ENCODE results near the gene CREM.

Gene CREM

DNA sequence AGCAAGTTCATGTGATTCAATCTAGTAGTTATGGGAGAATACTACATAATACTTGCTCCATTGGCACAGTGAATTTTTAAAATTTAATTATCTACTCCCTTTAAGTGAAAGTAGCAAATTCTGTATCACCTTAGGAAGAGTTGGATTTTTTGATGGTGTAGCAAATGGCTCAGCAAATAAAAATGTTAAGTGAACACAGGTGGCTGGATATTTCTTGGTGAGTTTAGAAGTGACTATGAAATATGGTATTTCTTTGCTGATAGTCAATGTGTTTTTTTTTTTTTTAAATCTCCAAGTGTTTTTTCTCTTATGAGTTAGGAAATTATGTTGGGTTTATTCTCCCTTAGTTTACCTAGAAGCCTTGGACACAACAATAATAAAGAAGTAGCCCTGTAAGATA lies 67.8 kb downstream of the CREM start:
- Histone ChIP-seq H3K9me3 (ENCODE audit: insufficient read depth, low read length) (no peaks in the 10 kb centered on the region), H3K27me3 (ENCODE audit: low read depth, low read length) (no peaks in the 10 kb centered on the region), H3K79me2 (ENCODE audit: low read length) (peaks cover 5% of the 10 kb centered on the region; the same call in 1 of the 2 replicates), H4K20me1 (ENCODE audit: insufficient read depth, low read length) (no peaks in the 10 kb centered on the region), H3K4me2 (ENCODE audit: low read length) (no peak overlapping the region), H3K36me3 (replicated peaks; ENCODE audit: low read depth, low read length) (no peaks in the 10 kb centered on the region), H2AFZ (ENCODE audit: low read depth, low read length) (no peak overlapping the region), H3K9ac (ENCODE audit: low read length) (no peak overlapping the region), H3K27ac (ENCODE audit: low read length) (peak overlapping the region; percentile 99; the same call in 1 of the 2 replicates), H3K4me3 (ENCODE audit: low read length) (no peak overlapping the region), H3K4me1 (ENCODE audit: low read length) (peaks cover 14% of the 10 kb centered on the region)
- no peak for TF ChIP-seq EZH2phosphoT487 (IDR thresholded peaks at IDR 0.05; ENCODE audit: low read depth)
- TF ChIP-seq, protein P1, sequence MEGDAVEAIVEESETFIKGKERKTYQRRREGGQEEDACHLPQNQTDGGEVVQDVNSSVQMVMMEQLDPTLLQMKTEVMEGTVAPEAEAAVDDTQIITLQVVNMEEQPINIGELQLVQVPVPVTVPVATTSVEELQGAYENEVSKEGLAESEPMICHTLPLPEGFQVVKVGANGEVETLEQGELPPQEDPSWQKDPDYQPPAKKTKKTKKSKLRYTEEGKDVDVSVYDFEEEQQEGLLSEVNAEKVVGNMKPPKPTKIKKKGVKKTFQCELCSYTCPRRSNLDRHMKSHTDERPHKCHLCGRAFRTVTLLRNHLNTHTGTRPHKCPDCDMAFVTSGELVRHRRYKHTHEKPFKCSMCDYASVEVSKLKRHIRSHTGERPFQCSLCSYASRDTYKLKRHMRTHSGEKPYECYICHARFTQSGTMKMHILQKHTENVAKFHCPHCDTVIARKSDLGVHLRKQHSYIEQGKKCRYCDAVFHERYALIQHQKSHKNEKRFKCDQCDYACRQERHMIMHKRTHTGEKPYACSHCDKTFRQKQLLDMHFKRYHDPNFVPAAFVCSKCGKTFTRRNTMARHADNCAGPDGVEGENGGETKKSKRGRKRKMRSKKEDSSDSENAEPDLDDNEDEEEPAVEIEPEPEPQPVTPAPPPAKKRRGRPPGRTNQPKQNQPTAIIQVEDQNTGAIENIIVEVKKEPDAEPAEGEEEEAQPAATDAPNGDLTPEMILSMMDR (IDR thresholded peaks at IDR 0.05; ENCODE audit: low read depth, low read length) = no peak

DNA sequence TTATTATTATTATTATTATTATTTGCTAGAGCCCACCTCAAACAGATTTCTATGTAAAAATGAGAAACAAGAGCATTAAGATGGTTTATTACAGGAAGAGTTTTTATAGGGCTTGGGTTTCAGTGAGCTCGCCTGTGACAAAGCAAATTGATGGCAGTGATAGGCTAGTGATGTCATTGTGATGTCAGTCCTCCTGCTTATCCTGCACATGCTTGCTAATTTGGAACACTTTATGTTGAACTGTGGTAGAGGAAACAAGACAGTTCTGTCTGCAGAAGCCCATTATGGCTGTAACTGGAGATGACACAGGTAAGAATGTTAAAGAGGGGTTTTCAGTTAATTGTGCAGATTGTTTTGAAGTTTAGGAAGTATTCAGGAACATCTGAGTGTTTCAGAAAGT lies 68.3 kb downstream of the CREM start:
- Histone ChIP-seq H3K9ac (ENCODE audit: low read length) (peak overlapping the region; percentile 95), H2AFZ (ENCODE audit: low read depth, low read length) (no peak overlapping the region), H3K27ac (ENCODE audit: low read length) (peak overlapping the region; percentile 99), H3K79me2 (ENCODE audit: low read length) (peaks cover 5% of the 10 kb centered on the region; the same call in 1 of the 2 replicates), H3K9me3 (ENCODE audit: insufficient read depth, low read length) (no peaks in the 10 kb centered on the region), H3K4me1 (ENCODE audit: low read length) (peaks cover 14% of the 10 kb centered on the region), H3K36me3 (replicated peaks; ENCODE audit: low read depth, low read length) (no peaks in the 10 kb centered on the region), H3K27me3 (ENCODE audit: low read depth, low read length) (no peaks in the 10 kb centered on the region), H3K4me3 (ENCODE audit: low read length) (peak overlapping the region; percentile 84), H4K20me1 (ENCODE audit: insufficient read depth, low read length) (no peaks in the 10 kb centered on the region), H3K4me2 (ENCODE audit: low read length) (peak overlapping the region; percentile 92)
- TF ChIP-seq, protein P1 (IDR thresholded peaks at IDR 0.05; ENCODE audit: low read depth, low read length) = no peak

DNA sequence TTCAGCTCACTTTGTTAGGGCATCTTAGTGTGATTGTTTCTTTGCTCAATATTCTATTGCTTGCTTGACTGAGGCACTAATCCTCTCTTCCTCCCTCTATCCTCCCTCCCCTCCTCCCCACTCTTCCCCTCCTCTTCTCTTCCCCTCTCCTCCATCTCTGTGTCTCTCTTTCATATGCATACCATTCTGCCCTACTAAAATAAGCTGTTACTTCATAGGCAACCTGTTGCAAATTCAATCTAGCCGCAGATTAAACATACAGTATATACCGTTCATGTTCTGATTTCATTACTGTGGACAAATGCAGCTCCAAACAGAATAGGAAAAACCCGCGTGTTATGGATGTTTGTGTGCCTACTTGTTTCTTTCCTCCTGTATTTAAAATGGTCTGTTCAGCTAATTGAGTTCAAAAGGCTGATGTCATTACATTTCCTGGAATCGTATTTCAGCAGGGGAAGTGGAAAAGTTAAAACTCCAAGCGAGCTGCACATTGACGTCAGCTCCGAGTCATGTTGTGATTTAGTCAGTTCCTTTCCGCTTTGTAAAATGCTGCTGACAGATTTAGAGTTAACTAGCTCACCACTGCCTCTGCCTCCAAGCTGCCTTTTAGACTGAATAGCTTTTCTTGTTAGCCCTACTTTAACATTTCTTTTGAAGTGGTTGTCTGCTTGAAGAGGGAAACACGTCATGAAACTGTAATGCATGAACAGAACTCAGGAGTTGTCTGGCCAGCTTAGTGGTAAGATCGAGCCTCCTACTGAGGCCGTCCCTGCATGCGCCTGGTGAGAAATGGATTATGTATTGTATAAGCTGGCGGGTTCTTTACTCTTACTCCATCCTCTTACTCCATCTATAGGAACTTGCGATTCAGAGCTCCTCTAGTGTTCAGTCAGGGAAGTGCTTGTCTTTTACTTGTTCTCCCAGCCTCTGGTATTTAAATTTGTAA lies 69.0 kb downstream of the CREM start:
- Histone ChIP-seq H3K27ac (ENCODE audit: low read length) (peak overlapping the region; percentile 99), H3K4me1 (ENCODE audit: low read length) (peaks cover 14% of the 10 kb centered on the region), H3K9me3 (ENCODE audit: insufficient read depth, low read length) (no peaks in the 10 kb centered on the region), H4K20me1 (ENCODE audit: insufficient read depth, low read length) (no peaks in the 10 kb centered on the region), H3K4me2 (ENCODE audit: low read length) (peak overlapping the region; percentile 92), H3K4me3 (ENCODE audit: low read length) (peak overlapping the region; percentile 84), H3K9ac (ENCODE audit: low read length) (peak overlapping the region; percentile 95), H3K36me3 (replicated peaks; ENCODE audit: low read depth, low read length) (no peaks in the 10 kb centered on the region), H3K79me2 (ENCODE audit: low read length) (peaks cover 5% of the 10 kb centered on the region; the same call in 1 of the 2 replicates), H2AFZ (ENCODE audit: low read depth, low read length) (peak overlapping the region; percentile 71), H3K27me3 (ENCODE audit: low read depth, low read length) (no peaks in the 10 kb centered on the region)
- TF ChIP-seq EZH2phosphoT487 (IDR thresholded peaks at IDR 0.05; ENCODE audit: low read depth) = no peak
- TF ChIP-seq, protein P1 (IDR thresholded peaks at IDR 0.05; ENCODE audit: low read depth, low read length) = peak; percentile 70

DNA sequence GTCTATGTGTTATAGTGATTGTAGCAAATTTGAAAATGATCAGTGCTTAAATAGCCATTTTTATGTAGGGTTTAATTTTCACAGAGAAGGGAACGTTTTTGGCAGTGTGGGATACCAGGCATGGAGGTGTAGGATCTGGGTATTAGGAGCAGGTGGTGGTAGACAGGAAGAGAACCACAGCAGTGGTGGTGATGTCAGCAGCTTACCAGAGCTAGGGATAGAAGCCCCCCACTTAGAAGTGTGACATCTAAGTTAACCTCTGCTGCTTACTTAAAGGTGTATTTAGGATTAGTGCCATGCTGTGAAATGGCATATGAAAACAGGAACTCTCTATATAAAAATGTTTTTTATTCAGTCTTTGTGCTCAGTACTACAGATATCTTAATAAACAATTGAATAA lies 73.8 kb downstream of the CREM start:
- Histone ChIP-seq H3K4me1 (ENCODE audit: low read length) (peaks cover 3% of the 10 kb centered on the region; the same call in 1 of the 2 replicates), H3K27ac (ENCODE audit: low read length) (no peak overlapping the region), H4K20me1 (ENCODE audit: insufficient read depth, low read length) (no peaks in the 10 kb centered on the region), H3K27me3 (ENCODE audit: low read depth, low read length) (no peaks in the 10 kb centered on the region), H3K4me3 (ENCODE audit: low read length) (no peak overlapping the region), H3K9ac (ENCODE audit: low read length) (no peak overlapping the region), H3K79me2 (ENCODE audit: low read length) (peaks cover 5% of the 10 kb centered on the region; the same call in 1 of the 2 replicates), H2AFZ (ENCODE audit: low read depth, low read length) (no peak overlapping the region), H3K36me3 (replicated peaks; ENCODE audit: low read depth, low read length) (no peaks in the 10 kb centered on the region), H3K9me3 (ENCODE audit: insufficient read depth, low read length) (no peaks in the 10 kb centered on the region), H3K4me2 (ENCODE audit: low read length) (no peak overlapping the region)
- TF ChIP-seq EZH2phosphoT487 (IDR thresholded peaks at IDR 0.05; ENCODE audit: low read depth) = no peak
- TF ChIP-seq, protein P1 (IDR thresholded peaks at IDR 0.05; ENCODE audit: low read depth, low read length) = no peak

All from OCI-LY3 (cell line).